Stomach (tissue), 4 donors: Measurements from ENCODE around the gene OR6C75.

Experiments used
- CTCF ChIP-seq, 7 experiments: fragments of 450-650 bp in 4 of 7; fragments of 200-600 bp in 3 of 7; sonication (generic) in 3 of 7; IDR thresholded peaks; one replicate each; pipeline ENCODE4 v1.5.1; 2016 to 2019; ENCODE audit warnings: antibody characterized with exemption in 7 of 7, control low read depth in 2 of 7, mild to moderate bottlenecking in 1 of 7
- POLR2AphosphoS5 ChIP-seq, 3 donors: sonication (generic); formaldehyde crosslinking; IDR thresholded peaks; one replicate each; pipeline ENCODE4 v1.6.1; 2016; ENCODE audit warnings: antibody characterized with exemption in 3 of 3

DNA sequence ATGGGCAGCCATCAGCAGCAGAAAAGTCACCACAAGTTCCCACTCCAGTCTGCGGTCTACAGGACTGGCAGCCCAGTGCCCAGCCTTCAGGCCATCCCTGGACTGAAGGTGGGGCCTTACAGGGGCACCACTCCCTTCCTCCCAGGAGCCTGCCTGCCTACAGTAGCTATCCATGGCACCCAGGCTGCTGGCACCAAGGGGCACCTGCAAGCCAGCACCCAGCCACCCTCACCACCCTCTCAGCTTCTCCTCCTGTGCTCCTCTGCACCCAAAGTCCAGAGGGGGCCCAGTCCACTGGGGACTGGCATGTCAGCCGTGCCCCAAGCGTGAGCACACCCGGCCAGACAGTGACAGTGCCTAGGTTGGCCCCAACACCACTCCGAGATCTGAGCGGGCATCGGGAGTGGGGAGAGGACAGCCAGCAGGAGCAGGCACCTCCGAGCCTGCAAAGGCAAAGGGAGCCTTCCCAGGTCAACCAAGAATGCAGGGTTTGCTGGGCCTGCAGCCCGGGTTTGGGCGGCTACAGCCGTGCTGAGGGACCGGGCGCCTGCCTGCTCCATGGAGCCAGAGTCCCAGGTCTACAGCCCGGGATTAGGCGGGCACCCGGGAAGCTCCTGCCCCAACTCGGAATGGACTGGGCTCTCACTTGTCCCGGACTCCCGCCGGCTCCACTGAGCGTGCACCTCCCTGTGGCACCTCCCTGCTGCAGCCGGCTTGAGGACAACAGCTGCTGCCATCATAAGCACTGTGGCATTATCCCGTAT lies 29.4 kb downstream of the OR6C75 start:
- TF ChIP-seq CTCF (IDR thresholded peaks at IDR 0.05) (no peak), POLR2AphosphoS5 (IDR thresholded peaks at IDR 0.05) (no peak)
